Right kidney (tissue), 9 donors: Measurements from ENCODE around the gene CSK.
"Not testable (repeated sequence)": the region's sequence is repeated elsewhere in the genome, so short reads cannot be mapped to it uniquely, and the experiment has no call there.

ENCODE experiments used
- DNase-seq: peaks from one replicate; pipeline ENCODE4 v3.0.0-alpha.2; 2016
- long read RNA-seq, 8 donors: transcript quantifications; one replicate each; lab custom pipeline, GENCODE V29; 2026

Gene CSK
- long read RNA-seq, donor 1, partial matches to known transcripts, result 0 of 3 reads
- long read RNA-seq, donor 1, other reads (novel, unspliced or antisense), result 0 of 3 reads
- long read RNA-seq, donor 2, transcript CSK-201 (13 exons, 2,767 nt), result major isoform, 6 of 8 reads
- long read RNA-seq, donor 2, partial matches to known transcripts, result 0 of 8 reads
- long read RNA-seq, donor 2, other reads (novel, unspliced or antisense), result 0 of 8 reads
- long read RNA-seq, donor 3, transcript CSK-201 (13 exons, 2,767 nt), result major isoform, 6 of 12 reads
- long read RNA-seq, donor 3, partial matches to known transcripts, result 5 of 12 reads
- long read RNA-seq, donor 3, other reads (novel, unspliced or antisense), result 0 of 12 reads
- long read RNA-seq, donor 4, partial matches to known transcripts, result 14 of 19 reads
- long read RNA-seq, donor 4, other reads (novel, unspliced or antisense), result 0 of 19 reads
- long read RNA-seq, donor 5, transcript CSK-201 (13 exons, 2,767 nt), result major isoform, 19 of 20 reads
- long read RNA-seq, donor 5, partial matches to known transcripts, result 0 of 20 reads
- long read RNA-seq, donor 5, other reads (novel, unspliced or antisense), result 0 of 20 reads
- long read RNA-seq, donor 6, transcript CSK-201 (13 exons, 2,767 nt), result major isoform, 9 of 15 reads
- long read RNA-seq, donor 6, partial matches to known transcripts, result 6 of 15 reads
- long read RNA-seq, donor 6, other reads (novel, unspliced or antisense), result 0 of 15 reads
- long read RNA-seq, donor 7, result 0 reads
- long read RNA-seq, donor 8, transcript CSK-201 (13 exons, 2,767 nt), result major isoform, 6 of 11 reads
- long read RNA-seq, donor 8, partial matches to known transcripts, result 5 of 11 reads
- long read RNA-seq, donor 8, other reads (novel, unspliced or antisense), result 0 of 11 reads

- DNase-seq, result peak; percentile 77
Observed at GRCh38 chr15:74781431-74782258, at the start of gene CSK. CSK (plus strand) TSS chr15:74782080; CDS start chr15:74798298, 16,218 bp downstream.

DNA sequence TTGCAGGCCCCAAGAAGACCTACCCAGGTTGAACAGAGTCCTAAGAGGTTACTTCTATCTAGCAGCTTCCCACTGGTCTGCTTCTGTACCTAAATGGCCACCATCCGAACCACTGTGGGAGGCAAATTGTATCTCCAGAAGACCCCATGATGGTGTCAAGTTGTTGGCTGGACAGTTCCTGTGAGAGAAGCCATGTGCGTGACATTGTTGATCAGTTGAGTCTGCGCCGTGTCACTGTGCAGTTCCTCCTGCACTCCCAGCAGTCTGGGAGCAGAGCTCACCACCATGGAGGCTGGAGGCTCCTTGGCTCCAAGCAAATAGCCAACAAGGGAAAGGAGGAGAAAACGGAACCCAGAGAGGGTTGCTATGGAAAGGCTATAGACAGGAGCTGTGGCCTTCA, 49.0 kb upstream of the CSK start:
- no peak for DNase-seq

DNA sequence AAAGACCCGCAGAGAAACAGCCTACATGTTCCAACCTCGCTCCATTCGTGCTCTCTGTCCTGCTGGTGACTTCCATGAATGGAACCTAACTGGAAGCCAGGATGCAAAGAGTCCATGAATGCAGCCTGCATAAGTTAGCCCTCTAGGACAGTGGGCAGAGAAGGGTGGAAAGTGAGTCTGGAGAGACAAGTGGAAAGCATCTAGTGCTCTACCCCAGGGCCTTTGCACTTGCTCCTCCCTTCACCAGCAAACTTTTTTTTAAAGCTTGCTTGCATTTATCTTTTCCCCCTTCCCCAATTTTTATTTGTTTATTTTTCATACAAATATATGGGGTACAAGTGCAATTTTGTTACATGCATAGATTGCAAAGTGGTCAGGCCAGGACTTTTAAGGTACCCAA, 48.6 kb upstream of the CSK start:
- DNase-seq, result no peak

DNA sequence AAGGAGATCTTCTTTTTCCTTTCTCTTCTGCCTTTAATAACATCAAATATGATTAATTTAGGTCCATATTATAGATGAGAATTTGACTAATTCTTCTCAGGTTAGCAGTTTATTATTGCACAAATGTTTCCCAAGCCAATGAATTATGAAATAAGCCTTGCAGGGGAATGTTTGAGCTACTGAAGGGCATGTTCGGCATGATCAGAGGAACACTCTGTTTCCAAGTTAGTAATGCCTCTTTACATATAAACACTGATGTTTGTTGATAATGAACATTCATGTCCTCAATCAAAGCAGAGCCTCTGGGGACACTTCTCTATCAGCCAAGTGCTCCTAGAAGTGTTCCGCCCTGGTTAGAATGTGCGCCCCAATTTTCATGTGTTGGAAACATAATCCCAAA, 46.6 kb upstream of the CSK start:
- DNase-seq, result no peak

GRCh38 chr15:74738239-74738638, 43.6 kb upstream of the CSK start:
- DNase-seq, result not testable (repeated sequence)

DNA sequence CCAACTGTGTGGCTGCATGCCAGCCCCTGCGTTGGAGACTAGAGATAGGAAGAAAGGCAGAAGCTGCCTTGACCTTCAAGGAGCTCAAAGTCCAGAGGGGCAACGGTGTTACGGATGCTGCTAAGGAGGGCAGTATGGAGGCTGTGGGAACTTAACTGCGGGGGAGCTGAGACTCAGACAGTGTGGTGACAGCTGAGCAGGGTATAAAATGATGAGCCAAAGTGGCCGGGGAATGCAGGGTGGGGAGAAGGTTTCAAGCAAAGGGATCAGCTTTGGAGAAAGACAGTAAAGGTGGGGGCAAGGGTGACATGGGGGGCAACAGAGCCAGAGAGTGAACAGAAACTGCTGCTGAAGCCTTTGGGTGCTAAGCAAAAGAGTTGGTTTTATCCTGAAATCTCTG, 39.5 kb upstream of the CSK start:
- no peak for DNase-seq

DNA sequence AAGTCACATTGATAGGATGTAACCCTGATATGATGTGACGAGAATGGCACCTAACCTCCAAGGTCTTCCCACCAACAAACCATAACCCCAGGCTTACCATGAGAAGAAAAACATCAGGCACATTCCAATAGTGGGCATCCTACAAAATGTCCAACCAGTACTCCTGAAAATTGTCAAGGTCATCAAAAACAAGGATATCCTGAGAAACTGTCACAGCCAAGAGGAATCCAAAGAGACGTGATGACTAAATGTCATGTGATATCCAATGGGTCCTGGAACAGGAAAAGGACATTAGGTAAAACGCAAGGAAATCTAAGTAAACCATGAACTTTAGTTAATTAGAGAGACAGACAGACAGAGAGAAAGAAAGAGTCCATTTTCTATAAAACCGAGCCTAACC, 35.5 kb upstream of the CSK start:
- DNase-seq, result no peak

GRCh38 chr15:74748322-74748946, 33.4 kb upstream of the CSK start, which contains the start of gene CYP1A2:
CYP1A2 (plus strand) TSS chr15:74748845; CDS start chr15:74749739, 894 bp downstream.
- no peak for DNase-seq

GRCh38 chr15:74749832-74750231, 32.0 kb upstream of the CSK start:
- DNase-seq, result no peak

DNA sequence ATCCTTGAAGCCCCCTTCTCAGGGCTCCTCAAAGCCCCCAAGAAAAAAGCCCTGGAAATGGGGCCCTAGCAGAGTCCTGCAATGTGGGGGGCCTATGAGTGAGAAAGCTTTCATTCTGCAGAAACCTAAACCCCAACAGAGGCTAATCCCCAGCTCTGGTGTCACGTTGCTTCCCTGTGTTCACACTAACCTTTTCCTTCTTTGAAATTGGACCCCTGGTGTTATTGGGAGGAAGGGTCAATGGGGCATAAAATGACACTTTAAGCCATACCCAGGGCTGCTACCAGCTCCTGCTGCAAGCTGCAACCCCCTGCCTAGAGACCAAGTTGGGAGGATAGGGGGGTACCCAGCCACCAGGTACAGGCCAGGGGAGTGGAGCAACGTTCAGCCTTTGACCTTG, 31.1 kb upstream of the CSK start:
- DNase-seq, result no peak

GRCh38 chr15:74752011-74752410, 29.9 kb upstream of the CSK start:
- no peak for DNase-seq

DNA sequence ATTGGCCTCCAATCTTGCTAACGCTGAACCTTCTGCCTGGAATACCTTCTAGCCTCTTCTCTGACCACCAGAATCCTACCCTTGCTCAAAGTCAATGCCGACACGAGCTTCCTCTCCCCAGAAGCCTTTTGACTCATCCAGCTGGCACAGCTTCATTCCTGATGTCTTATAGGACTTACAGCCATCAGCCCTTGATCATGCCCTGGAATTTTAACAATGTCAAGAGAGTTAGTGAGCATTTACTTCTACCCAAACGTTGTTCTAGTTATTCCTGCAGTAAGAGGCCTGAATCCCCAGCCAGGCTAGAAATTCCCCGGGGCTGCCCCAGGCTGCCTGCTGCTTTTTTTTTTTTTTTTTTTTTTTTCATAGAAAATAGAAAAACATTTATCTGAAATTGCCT, 29.3 kb upstream of the CSK start:
- DNase-seq, result no peak

- no peak for DNase-seq
Observed at GRCh38 chr15:74754593-74755215, 27.2 kb upstream of the CSK start.

DNA sequence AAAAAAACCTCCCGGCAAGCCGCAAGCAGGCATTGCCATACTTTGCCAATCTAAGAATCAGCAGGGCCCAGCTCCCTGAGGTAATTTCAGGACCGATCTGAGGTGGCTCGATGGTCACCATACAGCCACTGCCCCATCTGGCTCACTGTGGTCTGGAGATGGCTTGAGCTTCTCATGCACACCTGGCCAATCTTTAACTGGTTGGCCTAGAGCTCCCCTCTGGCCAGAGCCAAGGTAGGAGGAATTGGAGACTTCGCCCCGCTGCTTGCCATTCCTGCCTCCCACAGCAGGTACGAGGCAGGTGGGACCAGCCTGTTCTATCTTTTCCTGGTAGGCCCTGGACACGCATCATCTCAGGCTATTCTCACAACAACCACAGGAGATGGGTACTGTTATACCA, 23.1 kb upstream of the CSK start:
- DNase-seq, result no peak

DNA sequence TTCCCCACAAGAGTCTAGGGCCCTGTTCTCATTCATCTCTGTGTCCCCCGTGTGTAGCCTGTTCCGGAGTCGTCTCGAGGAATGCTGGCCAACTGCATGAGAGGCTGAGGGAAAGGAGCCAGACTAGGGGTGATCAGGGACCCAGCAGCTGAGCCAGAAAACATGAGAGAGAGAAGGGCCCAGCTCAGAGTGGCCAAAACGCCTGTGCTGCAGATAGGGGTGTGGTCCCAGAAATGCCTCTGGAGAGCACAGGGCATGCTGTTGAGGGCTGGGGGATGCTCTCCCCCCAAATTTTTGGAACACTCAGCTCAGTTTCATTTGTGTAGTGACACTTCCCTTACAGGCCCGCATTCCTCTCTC, 19.1 kb upstream of the CSK start:
- no peak for DNase-seq

DNA sequence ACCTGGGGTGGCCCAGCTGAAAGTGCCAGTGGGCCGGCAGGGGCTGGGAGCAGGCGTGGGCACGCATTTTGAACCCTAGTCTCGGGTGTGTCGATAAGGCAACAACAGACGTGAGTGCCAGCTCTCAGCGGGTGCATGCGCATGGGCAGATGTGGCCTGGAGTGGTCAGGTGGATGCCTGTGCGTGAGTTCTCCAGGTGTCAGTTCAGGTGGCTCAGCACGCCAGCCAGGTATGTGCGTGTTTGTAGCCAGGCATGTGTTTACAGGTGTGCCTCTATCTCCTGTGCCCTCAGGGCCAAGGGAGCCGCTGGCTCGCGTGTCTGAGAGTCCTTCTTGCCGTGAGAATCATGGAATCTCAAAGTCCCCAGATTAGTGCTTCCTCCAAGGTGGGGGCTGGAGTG, 18.5 kb upstream of the CSK start:
- no peak for DNase-seq

DNA sequence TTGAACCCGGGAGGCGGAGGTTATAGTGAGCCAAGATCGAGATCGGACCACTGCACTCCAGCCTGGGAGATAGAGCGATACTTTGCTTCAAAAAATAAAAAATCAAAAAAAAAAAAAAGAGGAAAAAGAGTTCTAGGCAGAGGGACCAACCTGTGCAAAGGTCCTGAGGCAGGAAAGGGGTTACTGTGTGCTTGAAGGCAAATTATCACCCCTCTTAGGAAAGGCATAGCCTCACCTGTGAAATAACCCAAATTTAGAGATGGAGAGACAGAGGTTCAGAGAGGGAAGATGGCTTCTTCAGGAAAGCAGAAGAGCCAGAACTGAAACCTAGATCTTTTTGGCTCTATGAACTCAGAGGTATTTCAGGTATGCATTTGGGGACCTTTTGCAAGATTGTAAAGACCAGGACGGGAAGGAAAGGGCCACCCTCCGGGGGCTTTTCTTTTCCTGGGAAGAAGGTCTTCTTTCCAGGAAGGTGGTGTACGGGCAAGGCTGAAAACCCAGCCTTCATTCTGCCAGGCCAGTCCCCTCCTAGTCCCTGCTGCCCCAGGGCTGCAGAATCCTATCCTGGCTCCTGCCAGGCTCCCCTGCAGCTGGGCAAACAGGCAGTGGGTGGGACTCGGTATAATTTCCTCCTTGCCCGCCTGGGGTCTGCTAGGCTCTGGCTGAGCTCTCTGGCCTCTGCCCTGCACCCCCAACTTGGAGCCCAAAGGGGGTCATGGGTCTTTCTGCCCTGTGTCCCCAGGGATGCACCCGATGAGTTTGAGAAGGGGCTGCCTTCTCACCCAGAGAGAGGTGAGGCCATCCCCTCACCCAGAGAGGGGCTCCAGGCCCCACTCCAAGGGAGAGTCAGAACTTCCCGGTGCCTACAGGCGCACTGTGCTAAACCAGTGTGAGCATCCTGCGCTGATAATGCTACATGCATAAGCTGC, 14.4 kb upstream of the CSK start:
- DNase-seq, result no peak

DNA sequence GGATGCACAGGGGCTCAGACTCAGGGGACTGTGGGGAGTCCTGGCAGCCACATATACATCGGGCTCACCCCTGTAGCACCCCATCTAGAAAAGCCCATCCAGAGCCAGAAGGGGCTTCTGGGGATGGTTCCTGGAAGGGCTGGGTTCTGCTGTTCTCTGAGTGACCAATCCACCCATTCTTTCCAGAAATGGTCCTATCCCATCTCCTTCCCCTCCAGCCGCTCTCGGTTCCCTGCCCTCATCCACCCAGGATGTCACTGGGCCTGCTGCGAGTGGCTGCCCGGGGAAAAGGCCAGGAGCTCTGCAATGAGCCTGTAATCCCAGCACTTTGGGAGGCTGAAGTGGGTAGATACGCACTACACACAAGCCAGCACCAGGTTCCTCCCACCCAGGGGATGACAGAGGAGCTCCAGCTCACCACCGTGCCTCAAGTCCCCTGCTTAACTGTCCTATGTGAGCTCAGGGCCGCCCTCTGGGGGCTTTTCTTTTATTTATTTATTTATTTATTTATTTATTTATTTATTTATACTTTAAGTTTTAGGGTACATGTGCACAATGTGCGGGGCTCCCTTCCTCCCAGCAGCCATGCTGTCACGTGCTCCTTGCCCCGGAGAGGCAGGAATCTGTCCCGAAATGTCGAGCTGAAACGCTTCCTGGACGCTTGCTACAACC, 13.6 kb upstream of the CSK start:
- no peak for DNase-seq

GRCh38 chr15:74768771-74769342, 13.0 kb upstream of the CSK start:
- peak; percentile 66 for DNase-seq
